Tibial artery (tissue), 4 donors: ENCODE measurements around the gene ADCY3.
"Not testable (repeated sequence)": the region's sequence is repeated elsewhere in the genome, so short reads cannot be mapped to it uniquely, and the experiment has no call there.

ENCODE experiments used
- DNase-seq, 2 donors: peaks; one replicate each; pipeline ENCODE4 v3.0.0-alpha.2; 2019
- H3K27ac ChIP-seq, 2 donors: fragments of 200-600 bp; sonication (generic) in 1 of 2; 1 replicate in 1 of 2; 2 replicates in 1 of 2; pipeline ENCODE4 v1.5.1; 2018 to 2019; ENCODE audit warnings: mild to moderate bottlenecking in 1 of 2
- H3K27me3 ChIP-seq, 2 donors: fragments of 200-600 bp; sonication (generic) in 1 of 2; one replicate each; pipeline versions ENCODE4 v1.5.1 to v1.6.0; 2016 to 2019
- H3K36me3 ChIP-seq, 3 donors: fragments of 200-600 bp; sonication (generic) in 2 of 3; one replicate each; pipeline ENCODE4 v1.5.1; 2016 to 2019; ENCODE audit warnings: mild to moderate bottlenecking in 2 of 3
- H3K4me1 ChIP-seq, 4 donors: fragments of 200-600 bp; sonication (generic) in 2 of 4; 1 replicate in 3 of 4; 2 replicates in 1 of 4; pipeline ENCODE4 v1.5.1; 2016 to 2019
- H3K4me3 ChIP-seq, 2 donors: fragments of 200-600 bp; sonication (generic) in 1 of 2; 1 replicate in 1 of 2; 2 replicates in 1 of 2; pipeline ENCODE4 v1.5.1; 2018 to 2019; ENCODE audit warnings: mild to moderate bottlenecking in 2 of 2
- H3K9me3 ChIP-seq, 3 donors: fragments of 200-600 bp; sonication (generic) in 1 of 3; one replicate each; pipeline ENCODE4 v1.5.1; 2016 to 2019
- CTCF ChIP-seq, 2 experiments: fragments of 200-600 bp in 1 of 2; fragments of 450-650 bp in 1 of 2; IDR thresholded peaks; one replicate each; pipeline ENCODE4 v1.5.1; 2017 to 2019; ENCODE audit warnings: antibody characterized with exemption in 2 of 2, mild to moderate bottlenecking in 1 of 2, moderate library complexity in 1 of 2
- intact Hi-C: fragments of 100-400 bp; cut with DNase I; formaldehyde crosslinking; loops from one replicate; pipeline ENCODE4 v1.15.0; 2023; ENCODE audit warnings: low total_unique reads

The ADCY3 gene

GRCh38 chr2:24815171-24815570, 104.9 kb downstream of the ADCY3 start:
- no peaks in the 10 kb centered on the region for H3K27me3 ChIP-seq
- no peaks in the 10 kb centered on the region for H3K9me3 ChIP-seq
- no peak for DNase-seq
- no peak overlapping the region for H3K4me3 ChIP-seq
- H3K4me1 ChIP-seq: no peaks in the 10 kb centered on the region
- H3K36me3 ChIP-seq: peaks cover 3 to 34% (median 8%) of the 10 kb centered on the region in 3 donors
- intact Hi-C loops: no loop called here
- TF ChIP-seq CTCF (IDR thresholded peaks at IDR 0.05): no peak
- no peak overlapping the region for H3K27ac ChIP-seq

- H3K36me3 ChIP-seq: peaks cover 0 to 27% (median 1%) of the 10 kb centered on the region in 3 donors
- no peak for TF ChIP-seq CTCF (IDR thresholded peaks at IDR 0.05)
- no peak for DNase-seq
- no peaks in the 10 kb centered on the region for H3K9me3 ChIP-seq
- H3K27me3 ChIP-seq: no peaks in the 10 kb centered on the region
- no peak overlapping the region for H3K27ac ChIP-seq
- intact Hi-C loops: no loop called here
- no peaks in the 10 kb centered on the region for H3K4me1 ChIP-seq
- H3K4me3 ChIP-seq: no peak overlapping the region
These were observed 105.5 kb downstream of the ADCY3 start for GRCh38 chr2:24814516-24814915.

DNA sequence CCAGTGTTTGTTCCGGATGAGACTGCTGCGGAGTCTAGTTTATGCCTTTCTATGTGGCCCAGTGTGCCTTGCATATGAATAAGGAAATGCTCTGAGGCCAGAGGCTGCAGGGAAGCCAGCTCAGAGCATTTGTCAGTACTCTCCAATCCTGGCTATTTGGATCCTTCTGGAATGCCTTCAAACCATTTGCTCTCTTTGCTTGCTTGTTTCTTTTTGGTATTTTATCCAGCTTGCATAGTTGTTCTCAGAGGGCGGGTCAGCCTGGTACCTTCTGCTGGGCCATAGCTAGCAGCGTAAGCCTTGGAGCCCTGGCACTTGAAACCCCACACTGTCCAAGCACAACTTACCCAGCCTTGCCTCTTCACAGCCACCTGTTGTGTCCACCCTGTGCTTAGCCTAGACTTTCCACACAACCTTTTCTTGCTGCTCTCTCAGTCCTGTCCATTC, 106.3 kb downstream of the ADCY3 start:
- Histone ChIP-seq H3K27me3 (no peaks in the 10 kb centered on the region), H3K4me3 (no peak overlapping the region), H3K36me3 (peaks cover 0 to 19% (median 0%) of the 10 kb centered on the region in 3 donors), H3K9me3 (no peaks in the 10 kb centered on the region), H3K27ac (no peak overlapping the region), H3K4me1 (no peaks in the 10 kb centered on the region)
- no peak for TF ChIP-seq CTCF (IDR thresholded peaks at IDR 0.05)
- no peak for DNase-seq
- intact Hi-C loops: no loop called here

DNA sequence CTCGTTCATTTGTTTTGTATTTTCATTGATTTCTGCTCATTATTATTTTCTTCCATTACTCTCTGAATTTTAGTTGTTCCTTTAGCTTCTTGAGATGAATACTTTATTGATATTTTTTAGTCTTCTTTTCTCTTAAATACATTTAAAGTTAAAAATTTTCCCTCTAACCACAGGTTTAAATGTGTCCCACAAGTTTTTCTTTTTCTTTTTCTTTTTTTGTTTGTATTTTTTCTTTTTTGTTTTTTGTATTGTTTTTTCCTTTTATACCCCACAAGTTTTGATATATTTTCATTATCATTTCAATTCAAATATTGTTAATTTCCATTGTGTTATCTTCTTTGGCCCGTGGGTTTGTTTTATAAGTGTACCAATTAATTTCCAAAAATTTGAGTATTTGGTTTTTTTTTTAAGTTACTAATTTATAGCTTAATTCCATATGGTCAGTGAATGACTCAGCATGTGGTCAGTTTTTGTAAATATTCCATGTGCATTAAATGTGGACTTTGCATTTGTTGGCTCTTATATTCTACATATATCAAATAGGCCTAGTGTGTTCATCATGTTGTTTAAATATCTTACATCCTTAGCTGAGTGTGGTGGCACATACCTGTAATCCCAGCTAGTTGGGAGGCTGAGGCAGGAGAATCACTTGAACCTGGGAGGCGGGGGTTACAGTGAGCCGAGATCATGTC, 110.6 kb downstream of the ADCY3 start:
- no peaks in the 10 kb centered on the region for H3K9me3 ChIP-seq
- H3K36me3 ChIP-seq: peaks cover 0 to 9% (median 0%) of the 10 kb centered on the region in 3 donors
- no peaks in the 10 kb centered on the region for H3K4me1 ChIP-seq
- no peak for DNase-seq
- TF ChIP-seq CTCF (IDR thresholded peaks at IDR 0.05): no peak
- H3K27ac ChIP-seq: no peak overlapping the region
- no peaks in the 10 kb centered on the region for H3K27me3 ChIP-seq
- intact Hi-C loops: no loop called here
- no peak overlapping the region for H3K4me3 ChIP-seq

DNA sequence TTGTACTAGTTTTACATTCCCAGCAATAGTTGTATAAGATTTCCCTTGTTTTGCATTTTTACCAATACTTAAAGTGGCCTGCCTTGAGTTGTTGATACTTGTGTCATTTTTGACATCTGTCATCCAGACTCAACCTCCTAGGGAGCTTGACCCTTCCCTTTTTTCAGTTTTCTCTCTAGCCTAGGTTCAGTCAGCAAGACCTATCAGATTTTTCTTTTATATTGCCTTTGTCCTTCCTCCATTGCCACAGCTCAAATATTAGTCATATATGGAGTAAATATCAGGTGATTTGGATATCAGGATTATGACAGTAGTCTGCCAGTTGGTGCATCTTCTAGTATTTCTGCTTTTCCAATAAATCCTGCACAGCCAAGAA, 113.4 kb downstream of the ADCY3 start:
- intact Hi-C loops: no loop called here
- Histone ChIP-seq H3K9me3 (no peaks in the 10 kb centered on the region), H3K4me3 (no peak overlapping the region), H3K36me3 (peaks cover 0 to 9% (median 0%) of the 10 kb centered on the region in 3 donors), H3K27me3 (no peaks in the 10 kb centered on the region), H3K27ac (no peak overlapping the region), H3K4me1 (no peaks in the 10 kb centered on the region)
- TF ChIP-seq CTCF (IDR thresholded peaks at IDR 0.05): no peak
- no peak for DNase-seq

DNA sequence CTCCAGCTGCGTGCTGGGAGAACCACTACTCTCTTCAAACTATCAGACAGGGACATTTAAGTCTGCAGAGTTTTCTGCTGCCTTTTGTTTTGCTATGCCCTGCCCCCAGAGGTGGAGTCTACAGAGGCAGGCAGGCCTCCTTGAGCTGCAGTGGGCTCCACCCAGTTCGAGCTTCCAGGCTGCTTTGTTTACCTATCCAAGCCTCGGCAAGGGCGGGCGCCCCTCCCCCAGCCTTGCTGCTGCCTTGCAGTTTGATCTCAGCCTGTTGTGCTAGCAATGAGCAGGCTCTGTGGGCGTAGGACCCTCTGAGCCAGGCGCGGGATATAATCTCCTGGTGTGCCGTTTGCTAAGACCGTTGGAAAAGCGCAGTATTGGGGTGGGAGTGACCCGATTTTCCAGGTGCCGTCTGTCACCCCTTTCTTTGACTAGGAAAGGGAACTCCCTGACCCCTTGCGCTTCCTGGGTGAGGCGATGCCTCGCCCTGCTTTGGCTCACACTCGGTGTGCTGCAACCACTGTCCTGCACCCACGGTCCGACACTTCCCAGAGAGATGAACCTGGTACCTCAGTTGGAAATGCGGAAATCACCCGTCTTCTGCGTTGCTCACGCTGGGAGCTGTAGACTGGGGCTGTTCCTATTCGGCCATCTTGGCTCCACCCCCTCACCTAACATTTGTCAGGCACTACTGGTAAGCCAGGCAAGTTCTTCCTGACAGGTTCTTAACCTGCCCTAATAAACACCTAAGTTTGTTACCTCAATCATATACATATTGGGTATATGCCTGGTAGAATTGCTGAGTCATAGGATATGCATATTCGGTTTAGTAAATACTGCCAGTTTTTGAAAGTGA, 114.0 kb downstream of the ADCY3 start:
- H3K27me3 ChIP-seq, H3K27ac ChIP-seq, intact Hi-C loops, DNase-seq, H3K4me3 ChIP-seq, H3K36me3 ChIP-seq, H3K4me1 ChIP-seq, H3K9me3 ChIP-seq: not testable (repeated sequence)

- intact Hi-C loops, H3K9me3 ChIP-seq, H3K4me1 ChIP-seq, DNase-seq, H3K27ac ChIP-seq, H3K36me3 ChIP-seq, H3K4me3 ChIP-seq, H3K27me3 ChIP-seq: not testable (repeated sequence)
These were observed 119.5 kb downstream of the ADCY3 start for GRCh38 chr2:24800487-24800886.
